OCI-LY7 (cell line): ENCODE measurements around the gene ZNF189. TPM values are rescaled to one million over a fixed set of nuclear protein-coding genes. Genes with fewer than 3 reads are reported as not detected.

Experiments
- BruUV-seq: library from RNA; stranded (reverse); fragments of 400-500 nt; replicated peaks from 2 replicates; lab custom pipeline; 2021; lab: Mats Ljungman, UMichigan
- CTCF ChIA-PET: fragments of 300-600 bp; sonication (Branson Sonifier 250); formaldehyde crosslinking; loops from one replicate; lab custom pipeline; 2022; ENCODE audit warnings: antibody characterized with exemption; ENCODE audit not compliant: unreplicated experiment; lab: Charles Lee
- POLR2A ChIA-PET: fragments of 300-600 bp; sonication (Branson Sonifier 250); formaldehyde crosslinking; loops from one replicate; lab custom pipeline; 2022; ENCODE audit warnings: antibody characterized with exemption; lab: Charles Lee
- DNase-seq: peaks from one replicate; pipeline ENCODE4 v3.0.0-alpha.2; 2015; ENCODE audit warnings: low spot score
- H2AFZ ChIP-seq: fragments of 200-600 bp; sonication (generic), shearing (Covaris generic); 2 replicates; pipeline ENCODE4 v1.6.1; 2014; ENCODE audit warnings: mild to moderate bottlenecking, antibody characterized with exemption, low read length, moderate library complexity
- H3K27ac ChIP-seq: fragments of 200-600 bp; sonication (generic); 2 replicates; pipeline ENCODE4 v1.5.1; 2014; ENCODE audit warnings: mixed run types, low read depth, mild to moderate bottlenecking, moderate library complexity, low read length, inconsistent platforms; ENCODE audit not compliant: poor library complexity, severe bottlenecking
- H3K36me3 ChIP-seq: fragments of 200-600 bp; sonication (generic); 2 replicates; pipeline ENCODE4 v1.6.1; 2014; ENCODE audit warnings: mild to moderate bottlenecking, antibody characterized with exemption, low read length, moderate library complexity, mixed read lengths; ENCODE audit not compliant: insufficient read depth
- H3K4me1 ChIP-seq: fragments of 200-600 bp; sonication (generic); 2 replicates; pipeline ENCODE4 v1.5.1; 2014; ENCODE audit warnings: mild to moderate bottlenecking, low read length; ENCODE audit not compliant: insufficient read depth, poor library complexity, severe bottlenecking
- H3K4me2 ChIP-seq: fragments of 200-600 bp; sonication (generic); 2 replicates; pipeline ENCODE4 v1.6.1; 2014; ENCODE audit warnings: mild to moderate bottlenecking, low read length
- H3K4me3 ChIP-seq: fragments of 200-600 bp; sonication (generic); 2 replicates; pipeline ENCODE4 v1.5.1; 2014; ENCODE audit warnings: mild to moderate bottlenecking, low read depth, low read length; ENCODE audit not compliant: poor library complexity, severe bottlenecking
- H3K79me2 ChIP-seq: fragments of 200-600 bp; sonication (generic); 2 replicates; pipeline ENCODE4 v1.6.1; 2016; ENCODE audit warnings: low read depth, mild to moderate bottlenecking, low read length, moderate library complexity, mixed read lengths; ENCODE audit not compliant: insufficient read depth
- H3K9me2 ChIP-seq: fragments of 200-600 bp; sonication (generic); 2 replicates; pipeline ENCODE4 v1.6.1; 2016; ENCODE audit warnings: mild to moderate bottlenecking, low read length, mixed read lengths; ENCODE audit not compliant: insufficient read depth
- H3K9me3 ChIP-seq: fragments of 200-600 bp; sonication (generic); 2 replicates; pipeline ENCODE4 v1.6.1; 2014; ENCODE audit warnings: mild to moderate bottlenecking, mixed run types, low read length, mixed read lengths
- H4K20me1 ChIP-seq: fragments of 200-600 bp; sonication (generic); 2 replicates; pipeline ENCODE4 v1.6.1; 2014; ENCODE audit warnings: mild to moderate bottlenecking, antibody characterized with exemption, low read length, moderate library complexity, mixed read lengths; ENCODE audit not compliant: insufficient read depth
- CTCF ChIP-seq: fragments of 200-600 bp; sonication (generic); conservative IDR thresholded peaks from 2 replicates; pipeline ENCODE4 v1.5.1; 2014; ENCODE audit warnings: mild to moderate bottlenecking, antibody characterized with exemption, low read length, moderate library complexity, mixed read lengths
- EZH2phosphoT487 ChIP-seq: fragments of 200-600 bp; sonication (generic); IDR thresholded peaks from 2 replicates; pipeline ENCODE4 v1.6.1; 2018; ENCODE audit warnings: low read depth, borderline replicate concordance, mild to moderate bottlenecking, mixed run types, antibody characterized with exemption, low read length, moderate library complexity, mixed read lengths
- intact Hi-C: fragments of 100-400 bp; cut with micrococcal nuclease; formaldehyde crosslinking; loops from one replicate; pipeline ENCODE4 v1.10.0; 2022; ENCODE audit not compliant: unreplicated experiment
- total RNA-seq, 2 experiments: library from RNA; depleted of rRNA in 1 of 2; stranded (reverse); fragments of >200 nt in 1 of 2; shearing (Covaris generic) in 1 of 2; gene quantifications; 2 replicates each; pipeline ENCODE4 v1.2.3, GENCODE V29; 2014 to 2022

ZNF189 gene
- total RNA-seq, 2 experiments from 2014 or later, result 11.0 to 17.3 TPM

DNA sequence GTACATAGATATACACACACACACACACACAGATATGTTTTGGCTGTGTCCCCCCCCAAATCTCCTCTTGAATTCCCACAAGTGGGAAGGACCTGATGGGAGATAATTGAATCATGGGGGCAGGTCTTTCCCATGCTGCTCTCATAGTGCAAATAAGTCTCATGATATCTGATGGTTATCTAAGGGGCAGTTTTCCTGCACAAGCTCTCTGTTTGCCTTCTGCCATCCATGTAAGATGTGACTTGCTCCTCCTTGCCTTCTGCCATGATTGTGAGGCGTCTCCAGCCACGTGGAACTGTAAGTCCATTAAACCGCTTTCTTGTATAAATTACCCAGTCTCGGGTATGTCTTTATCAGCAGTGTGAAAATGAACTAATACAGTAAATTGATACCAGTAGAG, 52.8 kb downstream of the ZNF189 start:
- TF ChIP-seq EZH2phosphoT487 (no peak), CTCF (no peak)
- no TSS peak for BruUV-seq
- POLR2A ChIA-PET, result no interaction called here
- intact Hi-C loops, result no loop called here
- Histone ChIP-seq H4K20me1 (no peaks in the 10 kb centered on the region), H3K27ac (no peak overlapping the region), H3K4me3 (no peak overlapping the region), H3K9me3 (no peaks in the 10 kb centered on the region), H3K9me2 (no peaks in the 10 kb centered on the region), H2AFZ (no peak overlapping the region), H3K4me2 (no peak overlapping the region), H3K79me2 (no peaks in the 10 kb centered on the region), H3K36me3 (no peaks in the 10 kb centered on the region), H3K4me1 (peaks cover 5% of the 10 kb centered on the region)
- no peak for DNase-seq
- CTCF ChIA-PET, result no interaction called here

- Histone ChIP-seq H3K27ac (no peak overlapping the region), H2AFZ (no peak overlapping the region), H3K4me2 (no peak overlapping the region), H3K36me3 (no peaks in the 10 kb centered on the region), H3K9me2 (no peaks in the 10 kb centered on the region), H3K9me3 (no peaks in the 10 kb centered on the region), H4K20me1 (no peaks in the 10 kb centered on the region), H3K79me2 (no peaks in the 10 kb centered on the region), H3K4me1 (peaks cover 5% of the 10 kb centered on the region), H3K4me3 (no peak overlapping the region)
- POLR2A ChIA-PET, result interaction anchor here (1.5 kb wide), 1 partner anchor 10 kb away, joined by 3 read pairs; no protein-coding TSS in a partner anchor
- CTCF ChIA-PET, result no interaction called here
- intact Hi-C loops, result no loop called here
- DNase-seq, result no peak
- TF ChIP-seq CTCF, result no peak
- TF ChIP-seq EZH2phosphoT487, result no peak
- BruUV-seq, result no TSS peak
These were observed 55.3 kb downstream of the ZNF189 start for GRCh38 chr9:101453776-101454570.

DNA sequence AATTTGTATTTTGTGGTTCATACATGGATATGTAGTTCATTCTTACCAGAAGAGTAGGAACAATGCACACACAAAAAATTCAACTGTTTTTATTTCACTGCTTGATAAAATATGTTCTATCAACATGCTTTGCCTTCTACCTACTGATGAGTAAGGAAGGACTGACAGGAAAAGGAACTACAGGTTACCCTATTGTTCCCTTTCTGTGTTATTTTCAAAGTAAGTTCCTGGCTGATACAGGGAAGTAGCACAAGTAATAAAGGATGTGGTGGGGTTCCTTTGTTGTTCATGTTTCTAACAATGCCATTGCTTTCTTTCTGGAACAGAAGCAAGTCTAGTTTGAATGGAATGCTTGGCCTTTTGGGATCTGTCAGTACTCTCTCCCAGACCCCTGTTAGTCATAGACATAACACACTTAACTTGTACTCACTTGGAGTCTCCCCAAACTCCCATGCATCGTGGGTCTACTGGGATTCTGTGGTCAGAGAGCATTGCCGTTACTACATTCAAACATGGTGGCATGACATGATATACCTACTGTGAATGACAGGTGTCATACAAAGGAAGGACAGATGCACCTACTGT, 57.1 kb downstream of the ZNF189 start:
- H3K79me2 ChIP-seq, result no peaks in the 10 kb centered on the region
- no peaks in the 10 kb centered on the region for H3K9me2 ChIP-seq
- no peaks in the 10 kb centered on the region for H3K4me1 ChIP-seq
- H3K9me3 ChIP-seq, result no peaks in the 10 kb centered on the region
- intact Hi-C loops, result no loop called here
- no peaks in the 10 kb centered on the region for H4K20me1 ChIP-seq
- H2AFZ ChIP-seq, result no peak overlapping the region
- DNase-seq, result no peak
- no peak for TF ChIP-seq CTCF
- H3K36me3 ChIP-seq, result no peaks in the 10 kb centered on the region
- no peak overlapping the region for H3K4me3 ChIP-seq
- no TSS peak for BruUV-seq
- H3K27ac ChIP-seq, result no peak overlapping the region
- CTCF ChIA-PET, result no interaction called here
- POLR2A ChIA-PET, result interaction anchor here (1.5 kb wide), 1 partner anchor 12 kb away, joined by 3 read pairs; no protein-coding TSS in a partner anchor
- no peak overlapping the region for H3K4me2 ChIP-seq
